Panc1 (cell line): Measurements from ENCODE around the gene ACCSL. TPM values are rescaled to one million over a fixed set of nuclear protein-coding genes. Genes with fewer than 3 reads are reported as not detected.

Source experiments
- ATAC-seq: fragments of 200-7000 bp; cut with Tn5 transposase; 2 replicates; pipeline ENCODE4 v1.9.1; 2020; ENCODE audit warnings: mild to moderate bottlenecking, moderate library complexity
- BruUV-seq: library from RNA; stranded (reverse); fragments of 400-500 nt; replicated peaks from 2 replicates; lab custom pipeline; 2021; lab: Mats Ljungman, UMichigan
- CTCF ChIA-PET: fragments of 300-600 bp; sonication (Branson Sonifier 250); formaldehyde crosslinking; loops from one replicate; lab custom pipeline; 2022; ENCODE audit warnings: antibody characterized with exemption; lab: Charles Lee
- POLR2A ChIA-PET: fragments of 300-600 bp; sonication (Branson Sonifier 250); formaldehyde crosslinking; loops from one replicate; lab custom pipeline; 2022; ENCODE audit warnings: antibody characterized with exemption; lab: Charles Lee
- DNase-seq: peaks from one replicate; pipeline ENCODE4 v3.0.0-alpha.2; 2010; ENCODE audit warnings: low read depth, low spot score
- H3K27ac ChIP-seq: 2 replicates; pipeline ENCODE4 v1.5.1; 2011; ENCODE audit warnings: mild to moderate bottlenecking, low read length, inconsistent platforms
- H3K27me3 ChIP-seq: fragments of 200-500 bp; sonication (Bioruptor generic); 2 replicates; pipeline ENCODE4 v1.6.0; 2014; ENCODE audit warnings: low read length, inconsistent platforms; ENCODE audit not compliant: control insufficient read depth, insufficient read depth
- H3K36me3 ChIP-seq: fragments of 200-500 bp; sonication (Bioruptor generic); 2 replicates; pipeline ENCODE4 v1.5.1; 2014; ENCODE audit warnings: inconsistent platforms, mild to moderate bottlenecking, low read length, moderate library complexity; ENCODE audit not compliant: control insufficient read depth, insufficient read depth
- H3K4me1 ChIP-seq: 2 replicates; pipeline ENCODE4 v1.5.1; 2011; ENCODE audit warnings: inconsistent platforms, mild to moderate bottlenecking, low read length, moderate library complexity; ENCODE audit not compliant: control insufficient read depth, insufficient read depth
- H3K4me3 ChIP-seq, 2 experiments: 2 replicates each; pipeline ENCODE4 v1.5.1; 2011 to 2012; ENCODE audit warnings: low read depth in 2 of 2, low read length in 2 of 2, mild to moderate bottlenecking in 2 of 2, inconsistent platforms in 1 of 2, moderate library complexity in 1 of 2
- H3K9me3 ChIP-seq: fragments of 200-500 bp; sonication (Bioruptor generic); 2 replicates; pipeline ENCODE4 v1.5.1; 2014; ENCODE audit warnings: low read depth, mild to moderate bottlenecking, inconsistent platforms, low read length, moderate library complexity; ENCODE audit not compliant: control insufficient read depth, insufficient read depth
- POLR2AphosphoS5 ChIP-seq: IDR thresholded peaks from 2 replicates; pipeline ENCODE4 v1.6.1; 2012; ENCODE audit warnings: mild to moderate bottlenecking, low read depth, low read length, moderate library complexity
- REST ChIP-seq, 2 experiments: IDR thresholded peaks; 2 replicates each; pipeline ENCODE4 v1.6.1; 2011 to 2012; ENCODE audit warnings: low read depth in 2 of 2, control low read depth in 1 of 2, low read length in 1 of 2, mild to moderate bottlenecking in 1 of 2, moderate library complexity in 1 of 2; ENCODE audit not compliant: insufficient read depth in 1 of 2
- SIN3A ChIP-seq: IDR thresholded peaks from 2 replicates; pipeline ENCODE4 v1.6.1; 2012; ENCODE audit warnings: low read depth, mild to moderate bottlenecking, low read length, moderate library complexity, borderline replicate concordance; ENCODE audit not compliant: insufficient read depth
- TCF7L2 ChIP-seq: IDR thresholded peaks from 2 replicates; pipeline ENCODE4 v1.6.1; 2011; ENCODE audit warnings: mild to moderate bottlenecking, low read depth, low read length, inconsistent platforms
- in situ Hi-C: cut with HindIII; loops from 2 replicates; pipeline ENCODE4 v1.10.0; 2016; ENCODE audit warnings: low sequenced_read_pairs, low pct_unique_long_range_greater_than_20kb
- intact Hi-C: fragments of 100-400 bp; cut with micrococcal nuclease; formaldehyde crosslinking; loops from one replicate; pipeline ENCODE4 v1.10.0; 2022; ENCODE audit not compliant: unreplicated experiment
- total RNA-seq: library from RNA; stranded (reverse); gene quantifications from one replicate; pipeline ENCODE4 v1.2.1, GENCODE V29; 2021; ENCODE audit not compliant: unreplicated experiment
- TF ChIP-seq, protein P1 (sequence below): fragments of 450-650 bp; IDR thresholded peaks from 2 replicates; pipeline ENCODE4 v1.5.1; 2017; ENCODE audit warnings: mild to moderate bottlenecking

ACCSL gene
- total RNA-seq, 1 experiment from 2014 or later, result not detected

- H3K27ac ChIP-seq, result no peak overlapping the region
- H3K4me1 ChIP-seq, result no peaks in the 10 kb centered on the region
- ChIA-PET CTCF (no interaction called here), POLR2A (no interaction called here)
- intact Hi-C loops, result no loop called here
- no peak for DNase-seq
- H3K36me3 ChIP-seq, result no peaks in the 10 kb centered on the region
- in situ Hi-C loops, result no loop called here
- no peaks in the 10 kb centered on the region for H3K27me3 ChIP-seq
- no peak for ATAC-seq
- no peak for TF ChIP-seq REST (IDR thresholded peaks at IDR 0.05; ENCODE audit: insufficient read depth in 1 of 2, low read depth in 2 of 2, low read length in 1 of 2)
- TF ChIP-seq POLR2AphosphoS5, result no peak
- no peak for TF ChIP-seq TCF7L2
- TF ChIP-seq SIN3A, result no peak
- TF ChIP-seq, protein P1, sequence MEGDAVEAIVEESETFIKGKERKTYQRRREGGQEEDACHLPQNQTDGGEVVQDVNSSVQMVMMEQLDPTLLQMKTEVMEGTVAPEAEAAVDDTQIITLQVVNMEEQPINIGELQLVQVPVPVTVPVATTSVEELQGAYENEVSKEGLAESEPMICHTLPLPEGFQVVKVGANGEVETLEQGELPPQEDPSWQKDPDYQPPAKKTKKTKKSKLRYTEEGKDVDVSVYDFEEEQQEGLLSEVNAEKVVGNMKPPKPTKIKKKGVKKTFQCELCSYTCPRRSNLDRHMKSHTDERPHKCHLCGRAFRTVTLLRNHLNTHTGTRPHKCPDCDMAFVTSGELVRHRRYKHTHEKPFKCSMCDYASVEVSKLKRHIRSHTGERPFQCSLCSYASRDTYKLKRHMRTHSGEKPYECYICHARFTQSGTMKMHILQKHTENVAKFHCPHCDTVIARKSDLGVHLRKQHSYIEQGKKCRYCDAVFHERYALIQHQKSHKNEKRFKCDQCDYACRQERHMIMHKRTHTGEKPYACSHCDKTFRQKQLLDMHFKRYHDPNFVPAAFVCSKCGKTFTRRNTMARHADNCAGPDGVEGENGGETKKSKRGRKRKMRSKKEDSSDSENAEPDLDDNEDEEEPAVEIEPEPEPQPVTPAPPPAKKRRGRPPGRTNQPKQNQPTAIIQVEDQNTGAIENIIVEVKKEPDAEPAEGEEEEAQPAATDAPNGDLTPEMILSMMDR, result no peak
- no peak overlapping the region for H3K4me3 ChIP-seq
- peaks cover 7% of the 10 kb centered on the region for H3K9me3 ChIP-seq
- no TSS peak for BruUV-seq
These were observed 18.3 kb upstream of the ACCSL start for GRCh38 chr11:44029507-44029845.

DNA sequence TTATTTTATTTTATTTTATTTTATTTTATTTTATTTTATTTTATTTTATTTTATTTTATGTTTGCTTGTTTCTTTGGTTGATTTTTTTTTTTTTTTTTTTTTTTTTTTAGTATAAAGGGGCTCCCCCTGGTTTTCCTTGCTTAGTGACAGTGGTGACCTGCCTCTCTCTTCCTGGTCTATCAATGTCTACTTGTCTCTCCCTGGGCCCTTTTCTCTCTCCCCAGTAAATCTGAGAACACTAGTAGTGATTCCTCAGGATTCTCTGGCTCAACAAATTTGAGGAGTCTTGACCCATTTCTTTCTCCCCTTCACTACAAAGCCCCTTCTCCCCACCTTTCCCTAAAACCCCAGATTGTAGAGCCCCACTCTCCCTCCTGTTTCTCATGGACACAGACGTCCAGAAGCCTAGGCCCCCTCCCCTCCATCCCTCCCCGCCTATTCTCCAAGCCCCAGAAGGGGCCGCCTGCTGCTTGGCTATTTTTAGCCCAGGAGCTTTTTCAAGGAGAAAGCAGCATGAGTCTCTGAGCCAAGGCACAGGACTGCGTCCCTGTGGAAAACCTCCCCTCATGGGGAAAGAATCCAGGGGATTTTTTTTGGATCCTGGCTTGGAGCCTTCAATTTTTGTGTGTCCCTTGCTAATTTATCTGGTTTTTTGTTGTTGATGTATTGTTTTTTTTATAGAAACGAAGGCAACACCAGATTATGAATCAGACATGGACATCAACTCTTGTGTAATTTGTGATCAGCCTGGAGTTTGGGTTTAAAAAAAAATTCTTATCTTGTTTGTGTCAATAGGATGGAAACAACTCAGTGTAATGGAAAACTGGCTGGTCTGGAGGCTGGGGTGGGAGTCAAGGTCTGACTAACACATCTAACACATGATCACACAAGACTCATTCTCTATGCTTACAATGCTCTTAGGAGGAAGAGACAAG lies 17.5 kb upstream of the ACCSL start:
- DNase-seq, result no peak
- in situ Hi-C loops, result no loop called here
- Histone ChIP-seq H3K27me3 (no peaks in the 10 kb centered on the region), H3K4me1 (no peaks in the 10 kb centered on the region), H3K36me3 (no peaks in the 10 kb centered on the region), H3K4me3 (no peak overlapping the region), H3K9me3 (peaks cover 7% of the 10 kb centered on the region), H3K27ac (no peak overlapping the region)
- TF ChIP-seq REST (IDR thresholded peaks at IDR 0.05; ENCODE audit: insufficient read depth in 1 of 2, low read depth in 2 of 2, low read length in 1 of 2), result no peak
- no peak for TF ChIP-seq POLR2AphosphoS5
- TF ChIP-seq, protein P1, result no peak
- TF ChIP-seq SIN3A, result no peak
- TF ChIP-seq TCF7L2, result no peak
- no peak for ATAC-seq
- intact Hi-C loops, result loop anchor here (10.0 kb wide), 1 partner anchor 85 kb away; the partner anchor contains the start of gene C11orf96
- ChIA-PET CTCF (no interaction called here), POLR2A (no interaction called here)
- no TSS peak for BruUV-seq
